IMR-90 (cell line): ENCODE measurements around the gene POLR1E. TPM values are rescaled to one million over a fixed set of nuclear protein-coding genes. Genes with fewer than 3 reads are reported as not detected.

ENCODE experiments used
- ATAC-seq: fragments of 200-7000 bp; cut with Tn5 transposase; 2 replicates; pipeline ENCODE4 v1.9.1; 2020; ENCODE audit warnings: low read depth, mild to moderate bottlenecking, moderate library complexity
- BruUV-seq: library from RNA; stranded (reverse); fragments of 400-500 nt; replicated peaks from 2 replicates; lab custom pipeline; 2021; lab: Mats Ljungman, UMichigan
- CTCF ChIA-PET: fragments of 300-600 bp; formaldehyde crosslinking; extraction: SDS; loops from one replicate; lab custom pipeline; 2021; ENCODE audit warnings: antibody characterized with exemption; lab: Yijun Ruan, JAX
- POLR2A ChIA-PET: fragments of 300-600 bp; sonication (Branson Sonifier 250); formaldehyde crosslinking; loops from one replicate; lab custom pipeline; 2022; ENCODE audit warnings: antibody characterized with exemption; ENCODE audit not compliant: unreplicated experiment; lab: Charles Lee
- DNase-seq: peaks from one replicate; pipeline ENCODE4 v3.0.0; 2013
- H2AFZ ChIP-seq: replicated peaks from 2 replicates; pipeline ENCODE3; 2013; ENCODE audit warnings: low read length, mild to moderate bottlenecking; ENCODE audit not compliant: poor library complexity
- H2AK5ac ChIP-seq: 2 replicates; pipeline ENCODE4 v1.6.1; 2013; ENCODE audit warnings: low read depth, low read length, inconsistent platforms
- H2AK9ac ChIP-seq: replicated peaks from 2 replicates; pipeline ENCODE3; 2013; ENCODE audit warnings: mild to moderate bottlenecking, low read depth, low read length, moderate library complexity; ENCODE audit not compliant: poor library complexity
- H2BK120ac ChIP-seq: 2 replicates; pipeline ENCODE4 v1.6.1; 2013; ENCODE audit warnings: low read depth, low read length, inconsistent platforms
- H2BK15ac ChIP-seq: 3 replicates; pipeline ENCODE4 v1.6.1; 2013; ENCODE audit warnings: low read depth, low read length, inconsistent platforms
- H2BK20ac ChIP-seq: 2 replicates; pipeline ENCODE4 v1.6.1; 2013; ENCODE audit warnings: low read depth, mild to moderate bottlenecking, inconsistent platforms, low read length, moderate library complexity
- H2BK5ac ChIP-seq: 2 replicates; pipeline ENCODE4 v1.6.1; 2013; ENCODE audit warnings: mild to moderate bottlenecking, low read depth, low read length, inconsistent platforms; ENCODE audit not compliant: poor library complexity, severe bottlenecking
- H3K14ac ChIP-seq: replicated peaks from 2 replicates; pipeline ENCODE4 v1.6.1; 2013; ENCODE audit warnings: low read depth, low read length, inconsistent platforms
- H3K18ac ChIP-seq: 2 replicates; pipeline ENCODE4 v1.6.1; 2013; ENCODE audit warnings: low read depth, low read length, control low read depth
- H3K23ac ChIP-seq: 2 replicates; pipeline ENCODE4 v1.6.1; 2013; ENCODE audit warnings: low read depth, low read length, inconsistent platforms
- H3K27ac ChIP-seq: 2 replicates; pipeline ENCODE4 v1.5.1; 2013; ENCODE audit warnings: mild to moderate bottlenecking, control low read depth, low read length; ENCODE audit not compliant: insufficient read depth
- H3K27me3 ChIP-seq: 2 replicates; pipeline ENCODE4 v1.6.1; 2013; ENCODE audit warnings: low read length; ENCODE audit not compliant: control insufficient read depth, insufficient read depth
- H3K36me3 ChIP-seq: 2 replicates; pipeline ENCODE4 v1.6.1; 2013; ENCODE audit warnings: low read length, mixed read lengths; ENCODE audit not compliant: control insufficient read depth, insufficient read depth
- H3K4ac ChIP-seq: 2 replicates; pipeline ENCODE4 v1.6.1; 2013; ENCODE audit warnings: low read depth, low read length, inconsistent platforms
- H3K4me1 ChIP-seq: 2 replicates; pipeline ENCODE4 v1.6.1; 2013; ENCODE audit warnings: low read length, mixed read lengths; ENCODE audit not compliant: control insufficient read depth, insufficient read depth
- H3K4me2 ChIP-seq: 2 replicates; pipeline ENCODE4 v1.6.1; 2013; ENCODE audit warnings: low read depth, mild to moderate bottlenecking, control low read depth, low read length, moderate library complexity
- H3K4me3 ChIP-seq: 2 replicates; pipeline ENCODE4 v1.5.1; 2013; ENCODE audit warnings: low read depth, mild to moderate bottlenecking, control low read depth, low read length, moderate library complexity; ENCODE audit not compliant: insufficient read depth
- H3K56ac ChIP-seq: 2 replicates; pipeline ENCODE4 v1.6.1; 2013; ENCODE audit warnings: low read length, inconsistent platforms; ENCODE audit not compliant: insufficient read depth; ENCODE audit errors: extremely low read depth
- H3K79me1 ChIP-seq, 2 experiments: 2 replicates each; pipeline ENCODE4 v1.6.1; 2013; ENCODE audit warnings: low read length in 2 of 2, inconsistent platforms in 1 of 2, low read depth in 1 of 2
- H3K9ac ChIP-seq: 2 replicates; pipeline ENCODE4 v1.6.1; 2013; ENCODE audit warnings: low read depth, low read length, control low read depth
- H3K9me1 ChIP-seq: 2 replicates; pipeline ENCODE4 v1.6.1; 2013; ENCODE audit warnings: low read length, inconsistent platforms; ENCODE audit not compliant: insufficient read depth
- H3K9me3 ChIP-seq: 2 replicates; pipeline ENCODE4 v1.6.1; 2013; ENCODE audit warnings: low read length; ENCODE audit not compliant: control insufficient read depth, insufficient read depth
- H4K20me1 ChIP-seq: 2 replicates; pipeline ENCODE4 v1.6.1; 2013; ENCODE audit warnings: low read length, inconsistent platforms; ENCODE audit not compliant: insufficient read depth
- H4K5ac ChIP-seq: 2 replicates; pipeline ENCODE4 v1.6.1; 2013; ENCODE audit warnings: mild to moderate bottlenecking, low read depth, low read length, control low read depth
- H4K8ac ChIP-seq, 2 experiments: 2 replicates each; pipeline ENCODE4 v1.6.1; 2013; ENCODE audit warnings: low read depth in 2 of 2, low read length in 2 of 2, control low read depth in 1 of 2, inconsistent platforms in 1 of 2
- H4K91ac ChIP-seq: 2 replicates; pipeline ENCODE4 v1.6.1; 2013; ENCODE audit warnings: low read depth, low read length, inconsistent platforms; ENCODE audit not compliant: insufficient read depth
- BHLHE40 ChIP-seq: fragments of 150-350 bp; IDR thresholded peaks from 2 replicates; pipeline ENCODE4 v1.6.1; 2016; ENCODE audit warnings: mild to moderate bottlenecking, low read depth, low read length
- CEBPB ChIP-seq: IDR thresholded peaks from 2 replicates; pipeline ENCODE4 v1.6.1; 2012; ENCODE audit warnings: low read depth, low read length, improper control_type of control experiment
- CHD1 ChIP-seq: IDR thresholded peaks from 2 replicates; pipeline ENCODE4 v1.6.1; 2012; ENCODE audit warnings: low read depth, low read length, improper control_type of control experiment
- CTCF ChIP-seq: conservative IDR thresholded peaks from 2 replicates; pipeline ENCODE4 v1.5.1; 2012; ENCODE audit warnings: mild to moderate bottlenecking, low read depth, low read length, improper control_type of control experiment
- ELK1 ChIP-seq: fragments of 150-350 bp; IDR thresholded peaks from 2 replicates; pipeline ENCODE4 v1.6.1; 2016; ENCODE audit warnings: low read depth, mild to moderate bottlenecking, low read length, moderate library complexity, borderline replicate concordance
- FOS ChIP-seq: fragments of 150-350 bp; IDR thresholded peaks from 2 replicates; pipeline ENCODE4 v1.6.1; 2016; ENCODE audit warnings: low read depth, low read length
- MAFK ChIP-seq: IDR thresholded peaks from 2 replicates; pipeline ENCODE4 v1.6.1; 2012; ENCODE audit warnings: low read depth, low read length, improper control_type of control experiment
- MAZ ChIP-seq: IDR thresholded peaks from 2 replicates; pipeline ENCODE4 v1.6.1; 2012; ENCODE audit warnings: low read depth, mild to moderate bottlenecking, low read length, improper control_type of control experiment, moderate library complexity, borderline replicate concordance
- MXI1 ChIP-seq: IDR thresholded peaks from 2 replicates; pipeline ENCODE4 v1.6.1; 2012; ENCODE audit warnings: low read depth, mild to moderate bottlenecking, low read length, moderate library complexity, borderline replicate concordance
- NFE2L2 ChIP-seq: fragments of 150-350 bp; IDR thresholded peaks from 2 replicates; pipeline ENCODE4 v1.6.1; 2016; ENCODE audit warnings: low read depth, mild to moderate bottlenecking, low read length
- POLR2A ChIP-seq: IDR thresholded peaks from 2 replicates; pipeline ENCODE4 v1.6.1; 2012; ENCODE audit warnings: mild to moderate bottlenecking, low read depth, low read length
- RAD21 ChIP-seq: IDR thresholded peaks from 2 replicates; pipeline ENCODE4 v1.6.1; 2012; ENCODE audit warnings: low read length, improper control_type of control experiment
- RCOR1 ChIP-seq: IDR thresholded peaks from 2 replicates; pipeline ENCODE4 v1.6.1; 2012; ENCODE audit warnings: mild to moderate bottlenecking, low read length, improper control_type of control experiment; ENCODE audit not compliant: insufficient replicate concordance
- RFX5 ChIP-seq: IDR thresholded peaks from 2 replicates; pipeline ENCODE4 v1.8.0; 2012; ENCODE audit warnings: low read depth, mild to moderate bottlenecking, low read length, moderate library complexity
- SMC3 ChIP-seq: fragments of 150-350 bp; IDR thresholded peaks from 2 replicates; pipeline ENCODE4 v1.6.1; 2016; ENCODE audit warnings: low read depth, mild to moderate bottlenecking, antibody characterized with exemption, low read length, moderate library complexity
- USF2 ChIP-seq: fragments of 150-350 bp; IDR thresholded peaks from 2 replicates; pipeline ENCODE4 v1.6.1; 2017; ENCODE audit warnings: mild to moderate bottlenecking, antibody characterized with exemption, low read length, low read depth
- WGBS, 2 experiments: methylation state at CpG; one replicate each; pipeline versions ENCODE4 v1.1.5 to v1.1.7; 2013; ENCODE audit warnings: missing lambda C conversion rate in 2 of 2; ENCODE audit not compliant: insufficient read length in 1 of 2; ENCODE audit errors: extremely low coverage in 2 of 2; 5-methylcytosine and 5-hydroxymethylcytosine counted together
- dilution Hi-C: fragments of 300-500 bp; cut with HindIII; formaldehyde crosslinking; loops from one replicate; pipeline ENCODE4 v1.14.3; 2018; ENCODE audit warnings: low sequenced_read_pairs; ENCODE audit not compliant: unreplicated experiment
- in situ Hi-C: fragments of 300-500 bp; cut with MboI; formaldehyde crosslinking; loops from 3 replicates; pipeline ENCODE4 v1.14.3; 2019; ENCODE audit warnings: low sequenced_read_pairs, inconsistent platforms, mixed read lengths
- intact Hi-C: fragments of 100-400 bp; cut with micrococcal nuclease; formaldehyde crosslinking; loops from 2 replicates; pipeline ENCODE4 v1.10.0; 2022
- polyA plus RNA-seq, 3 experiments: library from polyadenylated mRNA; depleted of rRNA; stranded (reverse); fragments of >200 nt; gene quantifications; 2 replicates each; pipeline ENCODE4 v1.2.3, GENCODE V29; 2012; ENCODE audit warnings: low replicate concordance in 1 of 3
- total RNA-seq: library from RNA; depleted of rRNA; stranded (reverse); fragments of >200 nt; gene quantifications from 2 replicates; pipeline ENCODE4 v1.2.3, GENCODE V29; 2012

Gene POLR1E
- total and polyA plus RNA-seq, 2 of the 4 experiments (the other 2 are of a cell fraction): 48.0 to 71.9 TPM

GRCh38 chr9:37523916-37524315 is 38.2 kb downstream of the POLR1E start:
- ATAC-seq (no peak), DNase-seq (no peak)
- Histone ChIP-seq H3K9ac (no peak overlapping the region), H2AK5ac (no peak overlapping the region), H2BK120ac (no peak overlapping the region), H4K91ac (no peak overlapping the region), H2BK20ac (no peak overlapping the region), H2BK15ac (no peak overlapping the region), H3K56ac (no peak overlapping the region), H3K23ac (no peak overlapping the region), H4K20me1 (no peaks in the 10 kb centered on the region), H4K8ac (no peak overlapping the region), H3K27ac (no peak overlapping the region), H2BK5ac (no peak overlapping the region), H3K9me1 (no peaks in the 10 kb centered on the region; the same call in 1 of the 2 replicates), H3K18ac (no peak overlapping the region), H3K9me3 (no peaks in the 10 kb centered on the region), H4K5ac (no peak overlapping the region), H2AK9ac (no peak overlapping the region), H3K4me1 (no peaks in the 10 kb centered on the region), H3K14ac (no peak overlapping the region), H2AFZ (no peak overlapping the region), H3K27me3 (no peaks in the 10 kb centered on the region), H3K4ac (no peak overlapping the region), H3K79me1 (no peaks in the 10 kb centered on the region), H3K4me3 (no peak overlapping the region), H3K4me2 (no peak overlapping the region), H3K36me3 (peaks cover 33% of the 10 kb centered on the region)
- in situ Hi-C loops: no loop called here
- BruUV-seq: no TSS peak
- intact Hi-C loops: no loop called here
- POLR2A ChIA-PET: no interaction called here
- 97% methylated on average over 5 of the region's 6 CpGs; no CpG with 5 or more reads in 1 of the 2 experiments for WGBS, 2 experiments
- dilution Hi-C loops: no loop called here
- CTCF ChIA-PET: no interaction called here
- no peak for TF ChIP-seq CTCF
- no peak for TF ChIP-seq ELK1
- TF ChIP-seq USF2: no peak
- TF ChIP-seq RAD21: no peak
- no peak for TF ChIP-seq MXI1
- no peak for TF ChIP-seq MAZ
- no peak for TF ChIP-seq CEBPB
- TF ChIP-seq SMC3: no peak
- TF ChIP-seq FOS: no peak
- TF ChIP-seq BHLHE40: no peak
- no peak for TF ChIP-seq CHD1
- TF ChIP-seq RCOR1: no peak
- no peak for TF ChIP-seq MAFK
- TF ChIP-seq NFE2L2: no peak
- TF ChIP-seq RFX5: no peak
- no peak for TF ChIP-seq POLR2A
